OCI-LY3 (cell line): ENCODE data around the gene ANO4.

Experiments used
- H2AFZ ChIP-seq: fragments of 200-600, 300-600 bp; shearing (Covaris generic); 2 replicates; pipeline ENCODE4 v1.6.0; 2014; ENCODE audit warnings: antibody characterized with exemption, low read depth, low read length
- H3K27ac ChIP-seq: fragments of 200-600, 300-600 bp; sonication (generic); 2 replicates; pipeline ENCODE4 v1.5.1; 2014; ENCODE audit warnings: mild to moderate bottlenecking, low read length, moderate library complexity, mixed read lengths
- H3K27me3 ChIP-seq: fragments of 200-600, 300-600 bp; sonication (generic); 2 replicates; pipeline ENCODE4 v1.6.1; 2014; ENCODE audit warnings: low read depth, low read length, mixed read lengths
- H3K36me3 ChIP-seq: fragments of 200-600, 300-600 bp; sonication (generic); replicated peaks from 2 replicates; pipeline ENCODE3; 2014; ENCODE audit warnings: low read depth, low read length, mixed read lengths
- H3K4me1 ChIP-seq: fragments of 300-600, 200-600 bp; sonication (generic); 2 replicates; pipeline ENCODE4 v1.6.1; 2014; ENCODE audit warnings: low read length, mixed read lengths
- H3K4me2 ChIP-seq: fragments of 200-600, 300-600 bp; sonication (generic); 2 replicates; pipeline ENCODE4 v1.6.1; 2014; ENCODE audit warnings: low read length, mixed read lengths
- H3K4me3 ChIP-seq: fragments of 300-600, 200-600 bp; sonication (generic); 2 replicates; pipeline ENCODE4 v1.5.1; 2014; ENCODE audit warnings: antibody characterized with exemption, mild to moderate bottlenecking, low read length, moderate library complexity
- H3K79me2 ChIP-seq: fragments of 300-600, 200-600 bp; shearing (Covaris generic); 2 replicates; pipeline ENCODE4 v1.6.1; 2014; ENCODE audit warnings: mild to moderate bottlenecking, low read length, mixed read lengths
- H3K9ac ChIP-seq: fragments of 300-600, 200-600 bp; shearing (Covaris generic); 2 replicates; pipeline ENCODE4 v1.6.0; 2014; ENCODE audit warnings: mild to moderate bottlenecking, low read length, moderate library complexity
- H3K9me3 ChIP-seq: fragments of 200-600, 300-600 bp; shearing (Covaris generic); 2 replicates; pipeline ENCODE4 v1.6.1; 2014; ENCODE audit warnings: low read length, mixed read lengths; ENCODE audit not compliant: insufficient read depth
- H4K20me1 ChIP-seq: fragments of 200-600, 300-600 bp; sonication (generic); 2 replicates; pipeline ENCODE4 v1.6.1; 2016; ENCODE audit warnings: low read length, mixed read lengths; ENCODE audit not compliant: insufficient read depth
- EZH2phosphoT487 ChIP-seq: fragments of 200-600 bp; shearing (Covaris generic); IDR thresholded peaks from 2 replicates; pipeline ENCODE4 v1.6.1; 2018; ENCODE audit warnings: antibody characterized with exemption, mixed run types, low read depth
- TF ChIP-seq, protein P1 (sequence below): fragments of 200-600, 300-600 bp; sonication (generic); IDR thresholded peaks from 2 replicates; pipeline ENCODE4 v1.5.1; 2014; ENCODE audit warnings: antibody characterized with exemption, low read length, low read depth

Gene ANO4

DNA sequence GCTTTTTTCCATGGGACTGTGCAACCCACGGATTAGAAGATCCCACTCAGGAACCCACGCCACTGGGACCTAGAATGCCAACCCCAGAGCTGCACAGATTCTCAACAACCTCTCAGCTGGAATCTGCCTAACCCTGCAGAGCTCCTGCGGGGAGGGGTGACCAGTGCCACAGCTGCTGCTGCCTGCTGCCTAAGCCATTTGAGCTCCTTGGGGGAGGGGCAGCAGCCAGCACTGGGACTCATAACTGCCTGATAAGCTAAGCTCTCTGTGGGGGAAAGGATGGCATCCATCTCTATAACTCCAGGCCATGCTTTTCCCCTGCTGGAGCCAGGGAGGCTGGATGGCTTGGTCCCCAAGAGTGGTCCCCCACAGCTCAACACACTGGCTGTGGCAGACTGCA, 232.6 kb downstream of the ANO4 start:
- H3K4me3 ChIP-seq = no peak overlapping the region
- H3K27me3 ChIP-seq = 0 out of 2 replicates have a peak, but pooled peaks cover 3% of the 10 kb centered on the region
- H3K79me2 ChIP-seq = no peaks in the 10 kb centered on the region
- H3K36me3 ChIP-seq = no peaks in the 10 kb centered on the region
- H3K27ac ChIP-seq = no peak overlapping the region
- TF ChIP-seq, protein P1, sequence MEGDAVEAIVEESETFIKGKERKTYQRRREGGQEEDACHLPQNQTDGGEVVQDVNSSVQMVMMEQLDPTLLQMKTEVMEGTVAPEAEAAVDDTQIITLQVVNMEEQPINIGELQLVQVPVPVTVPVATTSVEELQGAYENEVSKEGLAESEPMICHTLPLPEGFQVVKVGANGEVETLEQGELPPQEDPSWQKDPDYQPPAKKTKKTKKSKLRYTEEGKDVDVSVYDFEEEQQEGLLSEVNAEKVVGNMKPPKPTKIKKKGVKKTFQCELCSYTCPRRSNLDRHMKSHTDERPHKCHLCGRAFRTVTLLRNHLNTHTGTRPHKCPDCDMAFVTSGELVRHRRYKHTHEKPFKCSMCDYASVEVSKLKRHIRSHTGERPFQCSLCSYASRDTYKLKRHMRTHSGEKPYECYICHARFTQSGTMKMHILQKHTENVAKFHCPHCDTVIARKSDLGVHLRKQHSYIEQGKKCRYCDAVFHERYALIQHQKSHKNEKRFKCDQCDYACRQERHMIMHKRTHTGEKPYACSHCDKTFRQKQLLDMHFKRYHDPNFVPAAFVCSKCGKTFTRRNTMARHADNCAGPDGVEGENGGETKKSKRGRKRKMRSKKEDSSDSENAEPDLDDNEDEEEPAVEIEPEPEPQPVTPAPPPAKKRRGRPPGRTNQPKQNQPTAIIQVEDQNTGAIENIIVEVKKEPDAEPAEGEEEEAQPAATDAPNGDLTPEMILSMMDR = no peak
- no peak overlapping the region for H2AFZ ChIP-seq
- H3K9ac ChIP-seq = no peak overlapping the region
- H3K4me2 ChIP-seq = no peak overlapping the region
- H3K9me3 ChIP-seq = no peaks in the 10 kb centered on the region; the same call in 1 of the 2 replicates
- no peaks in the 10 kb centered on the region for H3K4me1 ChIP-seq
- no peaks in the 10 kb centered on the region for H4K20me1 ChIP-seq

DNA sequence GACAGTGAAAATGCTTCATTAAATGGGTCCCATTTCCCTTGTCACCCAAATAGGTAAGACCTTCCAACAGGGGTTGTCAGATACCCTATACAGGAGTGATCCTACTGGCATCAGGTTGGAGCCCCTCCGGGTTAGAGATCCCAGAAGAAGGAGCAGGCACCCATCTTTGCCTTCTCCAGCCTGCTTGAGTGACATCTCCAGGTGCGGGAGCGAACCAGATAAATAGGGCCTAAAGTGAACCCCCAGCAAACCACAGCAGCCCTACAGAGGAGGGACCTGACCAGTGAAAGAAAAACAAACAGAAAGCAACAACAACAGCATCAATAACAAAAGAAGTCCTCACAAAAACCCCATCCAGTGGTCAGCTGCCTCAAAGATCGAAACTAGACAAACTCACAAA, 233.2 kb downstream of the ANO4 start:
- Histone ChIP-seq H3K9me3 (no peaks in the 10 kb centered on the region; the same call in 1 of the 2 replicates), H3K9ac (no peak overlapping the region), H3K27me3 (0 out of 2 replicates have a peak, but pooled peaks cover 3% of the 10 kb centered on the region), H3K36me3 (no peaks in the 10 kb centered on the region), H3K4me3 (no peak overlapping the region), H3K79me2 (no peaks in the 10 kb centered on the region), H4K20me1 (no peaks in the 10 kb centered on the region), H3K4me2 (no peak overlapping the region), H3K27ac (no peak overlapping the region), H3K4me1 (no peaks in the 10 kb centered on the region), H2AFZ (no peak overlapping the region)
- TF ChIP-seq, protein P1 = no peak
- TF ChIP-seq EZH2phosphoT487 = no peak

DNA sequence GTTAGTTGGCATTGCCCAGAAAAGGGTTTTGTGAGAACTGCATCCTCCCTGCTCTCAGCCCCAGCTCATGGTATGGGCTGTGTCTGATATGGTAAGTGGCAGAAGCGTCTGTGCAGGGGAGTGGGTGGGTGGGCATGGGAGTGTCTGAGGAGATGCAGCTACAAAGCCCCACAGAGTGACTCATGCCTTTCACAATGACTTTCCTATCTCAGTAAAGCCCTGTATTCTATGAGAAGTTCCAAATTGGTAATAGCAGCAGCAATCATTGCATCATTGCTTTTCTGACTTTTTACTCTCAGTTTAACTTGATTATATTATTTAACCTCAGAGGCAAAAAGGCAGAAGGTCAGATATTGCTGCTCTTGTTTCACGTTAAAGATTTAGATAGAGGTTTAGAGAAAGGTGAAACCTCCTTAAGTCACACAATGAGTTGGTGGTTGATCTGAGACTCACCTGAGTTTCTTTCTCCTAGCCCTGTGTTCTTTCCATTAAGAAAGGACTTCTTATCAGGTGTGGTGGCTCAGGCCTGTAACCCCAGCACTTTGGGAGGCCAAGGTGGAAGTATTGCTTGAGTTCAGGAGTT, 243.8 kb downstream of the ANO4 start:
- Histone ChIP-seq H3K4me3 (no peak overlapping the region), H3K27ac (no peak overlapping the region), H3K9ac (no peak overlapping the region), H2AFZ (no peak overlapping the region), H3K9me3 (no peaks in the 10 kb centered on the region), H3K79me2 (no peaks in the 10 kb centered on the region), H3K27me3 (no peaks in the 10 kb centered on the region), H3K4me1 (peaks cover 4% of the 10 kb centered on the region; the same call in 1 of the 2 replicates), H3K36me3 (no peaks in the 10 kb centered on the region), H4K20me1 (no peaks in the 10 kb centered on the region), H3K4me2 (no peak overlapping the region)
- TF ChIP-seq EZH2phosphoT487 = no peak

DNA sequence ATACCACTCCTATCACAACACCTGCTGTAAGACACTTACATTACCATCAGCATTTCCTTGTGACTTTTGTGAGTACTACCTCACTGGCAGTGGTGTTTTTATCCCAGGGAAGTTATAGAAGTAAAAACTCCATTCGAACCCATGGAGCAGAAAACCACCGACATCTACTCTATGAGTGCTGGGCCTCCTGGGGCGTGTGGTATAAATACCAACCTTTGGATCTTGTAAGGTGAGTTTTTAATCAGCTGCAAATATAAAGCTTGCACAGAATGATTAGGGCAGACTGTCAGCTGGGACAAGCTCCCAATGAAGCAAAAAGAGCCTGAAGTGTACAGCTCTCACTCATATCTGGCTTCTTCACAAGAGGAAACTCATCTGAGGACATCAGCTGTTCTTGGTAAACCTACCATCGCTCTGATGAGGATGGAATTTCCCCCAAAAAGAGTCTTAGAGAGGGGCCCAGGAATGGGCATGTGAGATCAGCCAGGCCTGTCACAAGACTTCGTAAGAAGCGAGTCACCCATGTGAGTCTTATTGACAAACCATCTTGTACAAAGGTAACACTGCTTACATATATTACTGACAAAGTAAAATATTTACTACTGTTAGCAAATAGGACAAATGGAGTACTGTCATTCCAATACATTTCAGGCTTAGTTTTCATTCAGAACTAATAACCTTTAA, 245.4 kb downstream of the ANO4 start:
- no peak for TF ChIP-seq EZH2phosphoT487
- TF ChIP-seq, protein P1 = no peak
- H3K36me3 ChIP-seq = no peaks in the 10 kb centered on the region
- no peak overlapping the region for H3K4me3 ChIP-seq
- no peaks in the 10 kb centered on the region for H4K20me1 ChIP-seq
- no peak overlapping the region for H2AFZ ChIP-seq
- no peaks in the 10 kb centered on the region for H3K79me2 ChIP-seq
- H3K27me3 ChIP-seq = no peaks in the 10 kb centered on the region
- peaks cover 4% of the 10 kb centered on the region; the same call in 1 of the 2 replicates for H3K4me1 ChIP-seq
- H3K4me2 ChIP-seq = no peak overlapping the region
- H3K27ac ChIP-seq = no peak overlapping the region
- H3K9ac ChIP-seq = no peak overlapping the region
- no peaks in the 10 kb centered on the region for H3K9me3 ChIP-seq
